Measurements from ENCODE around the gene PGLYRP2. TPM values are rescaled to one million over a fixed set of nuclear protein-coding genes. Genes with fewer than 3 reads are reported as not detected.
"Not testable (repeated sequence)": the region's sequence is repeated elsewhere in the genome, so short reads cannot be mapped to it uniquely, and the experiment has no call there.

Gene PGLYRP2, protein sequence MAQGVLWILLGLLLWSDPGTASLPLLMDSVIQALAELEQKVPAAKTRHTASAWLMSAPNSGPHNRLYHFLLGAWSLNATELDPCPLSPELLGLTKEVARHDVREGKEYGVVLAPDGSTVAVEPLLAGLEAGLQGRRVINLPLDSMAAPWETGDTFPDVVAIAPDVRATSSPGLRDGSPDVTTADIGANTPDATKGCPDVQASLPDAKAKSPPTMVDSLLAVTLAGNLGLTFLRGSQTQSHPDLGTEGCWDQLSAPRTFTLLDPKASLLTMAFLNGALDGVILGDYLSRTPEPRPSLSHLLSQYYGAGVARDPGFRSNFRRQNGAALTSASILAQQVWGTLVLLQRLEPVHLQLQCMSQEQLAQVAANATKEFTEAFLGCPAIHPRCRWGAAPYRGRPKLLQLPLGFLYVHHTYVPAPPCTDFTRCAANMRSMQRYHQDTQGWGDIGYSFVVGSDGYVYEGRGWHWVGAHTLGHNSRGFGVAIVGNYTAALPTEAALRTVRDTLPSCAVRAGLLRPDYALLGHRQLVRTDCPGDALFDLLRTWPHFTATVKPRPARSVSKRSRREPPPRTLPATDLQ
- not detected for total RNA-seq

DNA sequence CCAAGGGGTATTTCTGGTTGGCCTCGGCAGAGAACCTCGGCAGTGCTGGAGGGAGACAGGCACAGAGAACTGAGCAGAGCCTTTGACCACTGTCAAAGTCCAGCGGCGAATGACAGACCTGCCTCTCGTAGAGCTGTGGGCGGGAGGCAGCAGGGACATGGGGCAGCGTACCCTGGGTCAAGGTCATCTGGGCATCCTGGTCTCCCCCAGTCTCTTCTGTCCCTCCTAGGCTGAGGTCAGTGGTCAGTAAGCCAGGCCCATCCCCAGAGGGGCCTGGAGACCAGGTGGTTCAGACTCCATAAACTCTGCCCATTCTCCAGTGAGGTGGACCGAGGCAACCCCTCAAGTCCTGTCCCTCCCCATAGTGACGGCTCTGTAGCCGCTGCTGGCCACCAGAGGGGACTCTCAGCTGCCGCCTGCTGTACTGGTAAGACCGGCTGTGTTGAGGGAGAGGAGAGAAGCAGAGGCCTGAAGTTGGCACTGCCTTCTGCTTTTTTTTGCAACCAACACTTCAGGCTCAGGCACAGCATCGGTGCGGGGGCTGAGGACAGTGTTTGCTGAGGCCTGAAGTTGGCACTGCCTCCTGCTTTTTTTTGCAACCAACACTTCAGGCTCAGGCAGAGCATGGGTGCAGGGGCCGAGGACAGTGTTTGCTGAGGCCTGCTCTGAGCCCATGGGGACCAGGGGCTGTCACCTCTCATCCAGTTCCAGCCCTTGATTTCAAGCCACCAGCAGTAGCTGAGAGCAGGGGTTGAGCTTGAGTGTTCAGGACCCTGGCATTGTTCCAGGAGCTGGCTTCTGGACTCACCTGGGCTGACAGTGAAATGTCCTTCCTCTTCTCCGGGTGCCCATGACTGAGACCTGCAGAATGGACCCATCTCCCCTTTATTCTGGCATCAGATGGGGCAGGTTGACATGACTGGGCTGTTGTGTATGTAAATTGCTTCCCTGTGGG lies at the start of gene PGLYRP2:
PGLYRP2 (minus strand) TSS at position 111 of the 955 bp plus-strand sequence. CDS start 130 bp downstream, outside the sequence.
- peak in 1 of 2 donors; percentile 45 for ATAC-seq
- Mint-ChIP-seq H3K36me3 (no peaks in the 10 kb centered on the region), H3K27me3 (no peaks in the 10 kb centered on the region), H3K27ac (peak within 1 kb of the TSS in 1 of 2 donors; percentile 22), H3K9me3 (no peaks in the 10 kb centered on the region), H3K4me1 (ENCODE audit: low read depth in 2 of 2) (peaks cover 11 to 14% of the 10 kb centered on the region in 2 donors), H3K4me3 (no peak within 1 kb of the TSS)
- DNase-seq (ENCODE audit: low spot score), result no peak

DNA sequence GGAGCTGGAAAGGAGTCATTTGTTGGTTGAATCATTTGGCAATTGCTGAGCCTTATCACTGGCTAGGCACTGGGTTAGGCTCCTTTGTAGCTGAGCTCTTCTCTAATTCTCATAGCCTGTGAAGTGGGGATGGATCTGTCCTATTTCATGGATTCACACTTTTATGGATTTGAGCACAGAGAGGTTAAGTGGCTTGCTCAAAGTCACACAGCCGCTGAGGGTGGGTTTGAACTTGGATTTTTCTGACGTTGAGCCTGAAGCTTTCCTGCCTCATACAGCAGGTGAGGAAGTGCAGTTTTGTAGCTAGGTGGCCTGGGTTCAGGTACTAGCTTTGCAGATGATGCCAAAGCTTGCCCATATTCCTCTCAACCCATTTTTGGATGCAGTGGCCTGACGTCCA lies 48.4 kb upstream of the PGLYRP2 start:
- H3K9me3 Mint-ChIP-seq, result no peaks in the 10 kb centered on the region
- H3K36me3 Mint-ChIP-seq, result no peaks in the 10 kb centered on the region
- no peak overlapping the region for H3K4me3 Mint-ChIP-seq
- peaks cover 7 to 11% of the 10 kb centered on the region in 2 donors for H3K4me1 Mint-ChIP-seq (ENCODE audit: low read depth in 2 of 2)
- no peak for ATAC-seq
- H3K27ac Mint-ChIP-seq, result no peak overlapping the region
- DNase-seq (ENCODE audit: low spot score), result no peak
- no peaks in the 10 kb centered on the region for H3K27me3 Mint-ChIP-seq

DNA sequence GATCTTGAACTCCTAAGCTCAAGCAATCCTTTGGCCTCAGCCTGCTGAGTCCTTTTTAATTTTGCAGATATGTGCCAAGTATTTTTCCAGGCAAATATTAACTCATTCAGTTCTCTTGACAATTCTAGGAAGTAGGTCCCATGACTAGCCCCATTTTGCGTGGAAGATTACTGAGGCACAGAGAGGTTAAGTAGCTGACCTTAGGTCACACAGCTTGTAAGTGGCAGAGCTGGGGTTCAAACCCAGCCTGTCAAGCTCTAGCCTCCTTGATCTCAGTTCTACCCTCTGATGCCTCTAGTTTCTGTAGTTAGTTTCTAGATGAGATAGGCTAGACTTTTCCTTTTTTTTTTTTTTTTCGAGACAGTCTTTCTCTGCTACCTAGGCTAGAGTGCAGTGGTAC lies 47.1 kb upstream of the PGLYRP2 start:
- ATAC-seq (no peak), DNase-seq (ENCODE audit: low spot score) (no peak)
- Mint-ChIP-seq H3K27ac (no peak overlapping the region), H3K36me3 (no peaks in the 10 kb centered on the region), H3K27me3 (no peaks in the 10 kb centered on the region), H3K4me1 (ENCODE audit: low read depth in 2 of 2) (peaks cover 0 to 4% of the 10 kb centered on the region in 2 donors), H3K4me3 (no peak overlapping the region), H3K9me3 (no peaks in the 10 kb centered on the region)

DNA sequence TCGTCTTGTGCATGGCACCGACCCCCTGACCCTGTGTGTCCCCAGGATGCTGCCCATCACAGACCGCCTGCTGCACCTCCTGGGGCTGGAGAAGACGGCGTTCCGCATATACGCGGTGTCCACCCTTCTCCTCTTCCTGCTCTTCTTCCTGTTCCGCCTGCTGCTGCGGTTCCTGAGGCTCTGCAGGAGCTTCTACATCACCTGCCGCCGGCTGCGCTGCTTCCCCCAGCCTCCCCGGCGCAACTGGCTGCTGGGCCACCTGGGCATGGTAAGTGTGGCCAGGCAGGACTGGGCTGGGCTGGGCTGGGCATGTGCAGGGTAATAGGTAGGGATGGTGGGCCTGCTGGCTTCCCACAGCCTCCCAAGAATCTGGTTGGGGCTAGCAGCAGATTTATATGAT lies 46.0 kb upstream of the PGLYRP2 start:
- H3K4me1 Mint-ChIP-seq (ENCODE audit: low read depth in 2 of 2), result peaks cover 0 to 4% of the 10 kb centered on the region in 2 donors
- DNase-seq (ENCODE audit: low spot score) (no peak), ATAC-seq (no peak)
- H3K36me3 Mint-ChIP-seq, result no peaks in the 10 kb centered on the region
- H3K9me3 Mint-ChIP-seq, result no peaks in the 10 kb centered on the region
- no peak overlapping the region for H3K27ac Mint-ChIP-seq
- H3K4me3 Mint-ChIP-seq, result no peak overlapping the region
- H3K27me3 Mint-ChIP-seq, result no peaks in the 10 kb centered on the region

DNA sequence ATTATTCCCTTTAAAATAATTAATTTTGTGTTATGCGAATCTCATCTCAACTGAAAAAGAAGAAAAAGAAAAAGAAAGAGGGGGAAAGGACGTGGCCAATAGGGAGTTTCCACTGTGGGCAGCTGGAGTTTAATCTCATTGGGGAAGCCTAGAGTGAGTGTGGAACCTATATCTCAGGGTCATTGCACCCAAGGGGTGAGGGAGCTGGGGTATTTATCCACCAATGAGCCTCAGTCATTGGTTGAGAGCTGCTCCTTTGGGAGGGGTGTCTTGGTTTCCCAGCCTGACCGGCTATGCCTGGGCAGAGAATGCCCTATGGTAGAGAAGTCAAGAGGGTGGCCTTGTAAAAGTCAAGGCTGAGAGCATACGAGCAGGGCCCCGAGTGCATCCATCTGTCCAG lies 45.5 kb upstream of the PGLYRP2 start:
- H3K27me3 Mint-ChIP-seq, result no peaks in the 10 kb centered on the region
- H3K9me3 Mint-ChIP-seq, result no peaks in the 10 kb centered on the region
- no peaks in the 10 kb centered on the region for H3K36me3 Mint-ChIP-seq
- no peak overlapping the region for H3K4me3 Mint-ChIP-seq
- no peak overlapping the region for H3K27ac Mint-ChIP-seq
- no peak for ATAC-seq
- peaks cover 0 to 4% of the 10 kb centered on the region in 2 donors for H3K4me1 Mint-ChIP-seq (ENCODE audit: low read depth in 2 of 2)
- no peak for DNase-seq (ENCODE audit: low spot score)

DNA sequence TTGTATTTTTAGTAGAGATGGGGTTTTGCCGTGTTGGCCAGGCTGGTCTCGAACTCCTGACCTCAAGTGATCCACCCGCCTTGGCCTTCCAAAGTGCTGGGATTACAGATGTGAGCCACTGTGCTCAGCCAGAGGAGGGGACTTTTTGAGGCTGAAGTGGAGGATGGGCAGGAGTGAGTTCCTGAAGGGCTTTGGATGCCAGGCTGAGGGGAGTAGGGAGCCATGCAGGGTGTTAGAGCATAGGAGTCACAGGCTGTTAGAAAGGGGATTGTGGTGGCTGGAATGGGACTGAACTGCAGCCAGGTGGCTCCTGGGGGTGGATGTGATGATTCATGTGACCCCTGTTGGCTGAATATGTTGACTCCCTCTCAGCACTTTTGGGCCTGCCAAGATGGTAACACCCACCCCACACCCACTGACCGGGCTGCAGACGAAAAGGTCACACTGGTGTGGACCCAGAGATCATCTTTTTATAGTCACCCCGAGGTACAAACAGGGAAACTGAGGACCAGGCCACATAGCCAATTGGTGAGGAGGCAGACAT lies 40.2 kb upstream of the PGLYRP2 start:
- no peaks in the 10 kb centered on the region for H3K9me3 Mint-ChIP-seq
- H3K27ac Mint-ChIP-seq, result no peak overlapping the region

DNA sequence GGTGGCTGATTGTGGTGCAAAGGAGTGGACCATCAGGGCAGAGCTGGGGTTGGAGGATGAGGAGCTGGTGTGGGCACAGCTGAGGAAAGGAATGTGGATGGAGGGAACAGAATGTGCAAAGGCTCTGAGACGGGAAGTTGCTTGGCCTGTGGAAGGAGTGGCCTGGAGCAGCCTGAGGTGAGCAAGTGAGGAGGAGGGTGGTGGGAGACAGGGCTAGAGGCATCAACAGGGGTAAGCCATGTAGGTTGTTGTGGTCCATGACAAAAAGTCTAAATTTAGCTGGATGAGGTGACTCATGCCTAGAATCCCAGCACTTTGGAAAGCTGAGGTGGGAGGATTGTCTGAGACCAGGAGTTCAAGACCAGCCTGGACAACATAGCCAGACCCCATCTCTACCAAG lies 38.5 kb upstream of the PGLYRP2 start:
- H3K9me3 Mint-ChIP-seq, result no peaks in the 10 kb centered on the region
- H3K27me3 Mint-ChIP-seq, result no peaks in the 10 kb centered on the region
- ATAC-seq (no peak), DNase-seq (ENCODE audit: low spot score) (no peak)
- H3K4me1 Mint-ChIP-seq (ENCODE audit: low read depth in 2 of 2), result peaks cover 16 to 19% of the 10 kb centered on the region in 2 donors
- peaks cover 9% of the 10 kb centered on the region for H3K36me3 Mint-ChIP-seq
- no peak overlapping the region for H3K27ac Mint-ChIP-seq
- H3K4me3 Mint-ChIP-seq, result no peak overlapping the region

More for the DNA sequence above, 40.2 kb upstream of the PGLYRP2 start:
- Mint-ChIP-seq H3K27me3 (no peaks in the 10 kb centered on the region), H3K4me3 (no peak overlapping the region), H3K36me3 (peaks cover 9% of the 10 kb centered on the region), H3K4me1 (ENCODE audit: low read depth in 2 of 2) (peaks cover 13 to 19% of the 10 kb centered on the region in 2 donors)
- DNase-seq (ENCODE audit: low spot score), result no peak
- no peak for ATAC-seq

DNA sequence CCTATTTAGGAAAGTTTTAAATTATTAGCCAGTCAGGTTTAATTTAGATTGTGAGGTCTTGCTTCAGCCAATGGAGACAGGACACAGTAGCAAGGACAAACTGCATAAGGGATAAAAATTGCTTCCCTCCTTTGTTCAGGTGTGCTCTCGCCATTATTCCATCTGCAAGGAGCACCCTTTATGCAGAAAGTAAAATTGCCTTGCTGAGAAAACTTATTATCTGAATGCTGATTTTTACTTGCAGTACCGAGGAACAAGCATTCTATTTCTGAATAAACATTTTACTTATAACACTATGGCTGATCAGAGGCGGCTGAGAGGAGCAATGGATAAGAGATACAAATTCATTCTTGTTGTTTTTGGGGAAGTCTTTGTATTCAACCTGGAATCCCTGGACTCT lies 37.1 kb upstream of the PGLYRP2 start:
- H3K4me3 Mint-ChIP-seq, result peak overlapping the region; percentile 27
- H3K27me3 Mint-ChIP-seq, result no peaks in the 10 kb centered on the region
- H3K9me3 Mint-ChIP-seq, result no peaks in the 10 kb centered on the region
- H3K4me1 Mint-ChIP-seq (ENCODE audit: low read depth in 2 of 2), result peaks cover 16 to 19% of the 10 kb centered on the region in 2 donors
- peak overlapping the region in 1 of 2 donors; percentile 26 for H3K27ac Mint-ChIP-seq
- DNase-seq (ENCODE audit: low spot score) (no peak), ATAC-seq (no peak)
- H3K36me3 Mint-ChIP-seq, result peaks cover 9% of the 10 kb centered on the region

DNA sequence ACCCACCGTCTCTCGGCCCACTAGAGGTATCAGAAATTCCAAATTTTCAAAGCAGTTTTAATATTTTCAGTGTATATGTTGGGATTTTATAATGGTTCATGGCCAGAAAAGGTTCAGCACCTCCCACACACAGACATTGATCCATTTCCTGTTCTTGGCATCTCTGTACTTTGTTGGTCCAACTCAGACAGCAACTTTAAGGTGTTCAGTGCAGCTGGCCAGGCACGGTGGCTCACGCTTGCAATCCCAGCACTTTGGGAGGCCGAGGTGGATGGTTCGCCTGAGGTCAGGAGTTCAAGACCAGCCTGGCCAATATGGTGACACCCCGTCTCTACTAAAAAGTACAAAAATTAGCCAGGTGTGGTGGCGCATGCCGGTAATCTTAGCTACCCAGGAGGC lies 35.9 kb upstream of the PGLYRP2 start:
- H3K36me3 Mint-ChIP-seq; DNase-seq (ENCODE audit: low spot score); H3K27me3 Mint-ChIP-seq; H3K9me3 Mint-ChIP-seq: not testable (repeated sequence)
- Mint-ChIP-seq H3K4me1 (ENCODE audit: low read depth in 2 of 2) (peaks cover 16 to 19% of the 10 kb centered on the region in 2 donors), H3K4me3 (peak overlapping the region; percentile 74), H3K27ac (peak overlapping the region; percentile 84 to 89)
- ATAC-seq, result peak in 1 of 2 donors; percentile 46

DNA sequence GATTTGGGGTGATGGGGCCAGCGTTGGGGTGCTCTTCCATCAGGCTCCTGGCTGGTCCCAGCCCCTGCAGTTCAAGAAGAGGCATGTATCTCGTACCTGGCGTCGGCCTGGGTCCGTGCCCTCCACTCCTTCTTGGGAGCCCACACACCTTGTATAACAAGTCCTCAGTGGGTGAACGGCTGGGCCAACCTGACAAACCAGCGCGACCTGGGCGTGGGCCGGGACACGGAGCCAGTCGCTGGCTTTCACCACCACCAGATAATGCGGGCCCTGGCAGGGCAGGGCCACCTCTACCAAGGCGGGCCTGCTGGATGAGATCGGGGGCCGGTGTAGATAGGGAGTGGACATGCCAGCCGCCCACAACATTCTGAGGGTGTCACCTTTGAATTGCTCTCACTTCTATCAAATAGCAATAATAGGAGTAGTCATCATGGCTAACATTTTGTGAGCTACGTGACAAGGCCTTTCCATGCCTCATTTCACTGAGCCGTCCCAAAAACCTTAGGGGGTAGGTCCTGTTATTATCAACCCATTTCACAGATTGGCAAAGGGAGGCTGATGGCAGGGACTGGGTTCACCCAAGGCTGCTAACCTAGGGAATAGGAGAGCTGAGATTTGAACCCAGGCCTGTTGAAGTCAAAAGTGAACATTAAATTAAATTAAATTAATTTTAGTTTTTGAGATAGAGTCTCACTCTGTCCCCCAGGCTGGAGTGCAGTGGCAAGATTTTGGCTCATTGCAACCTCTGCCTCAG lies 32.5 kb upstream of the PGLYRP2 start:
- peaks cover 8 to 11% of the 10 kb centered on the region in 2 donors for H3K27me3 Mint-ChIP-seq
- no peak overlapping the region for H3K27ac Mint-ChIP-seq
- ATAC-seq, result no peak
- peaks cover 21 to 26% of the 10 kb centered on the region in 2 donors for H3K4me1 Mint-ChIP-seq (ENCODE audit: low read depth in 2 of 2)
- peaks cover 5% of the 10 kb centered on the region for H3K36me3 Mint-ChIP-seq
- peak; percentile 31 for DNase-seq (ENCODE audit: low spot score)
- H3K9me3 Mint-ChIP-seq, result no peaks in the 10 kb centered on the region
- H3K4me3 Mint-ChIP-seq, result no peak overlapping the region

DNA sequence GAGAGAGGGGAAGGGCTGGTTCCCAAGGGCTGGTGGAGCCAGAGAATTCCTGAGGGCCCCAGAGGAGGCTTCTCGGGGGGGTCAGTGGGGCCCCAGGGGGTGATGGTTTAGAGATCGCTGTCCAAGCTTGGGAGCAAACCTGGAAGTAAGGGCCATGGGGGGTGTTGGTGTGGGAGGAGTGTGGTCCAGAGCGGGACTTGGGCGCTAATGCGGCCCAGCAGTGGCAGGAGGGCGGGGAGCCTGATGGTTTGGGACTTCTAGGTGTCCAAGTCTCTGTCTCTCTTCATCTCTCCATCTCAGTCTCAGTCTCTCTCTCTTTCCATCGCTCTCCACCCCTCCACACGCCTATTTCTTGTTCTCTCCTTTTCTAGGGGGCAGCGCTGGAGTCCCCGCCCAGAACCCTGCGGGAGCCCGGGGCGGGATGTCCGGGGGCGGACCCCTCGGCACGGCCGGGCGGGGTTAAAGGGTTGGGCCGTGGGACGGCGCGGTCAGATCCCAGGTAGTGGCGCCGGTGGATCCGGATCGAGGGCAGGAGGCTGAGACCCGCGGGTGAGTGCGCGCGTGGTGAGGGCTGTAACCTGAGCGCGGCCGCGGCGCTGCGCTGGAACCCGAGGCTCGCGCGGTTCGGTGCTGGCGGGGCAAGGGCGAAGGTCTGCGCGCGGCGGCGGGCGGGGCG lies 28.9 kb upstream of the PGLYRP2 start, which contains the start of gene CYP4F22:
CYP4F22 (plus strand) TSS at position 491 of the 676 bp plus-strand sequence. CDS start 16,812 bp downstream, outside the sequence.
- Mint-ChIP-seq H3K27ac (no peak within 1 kb of the TSS), H3K36me3 (no peaks in the 10 kb centered on the region), H3K27me3 (peaks cover 8 to 11% of the 10 kb centered on the region in 2 donors), H3K4me1 (ENCODE audit: low read depth in 2 of 2) (peaks cover 9 to 17% of the 10 kb centered on the region in 2 donors), H3K4me3 (peak within 1 kb of the TSS; percentile 69), H3K9me3 (no peaks in the 10 kb centered on the region)
- DNase-seq (ENCODE audit: low spot score) (peak; percentile 63), ATAC-seq (peak; percentile 70 to 75)

All from natural killer cell treated with Interleukin-12 subunit alpha and Interleukin-12 subunit beta and Interleukin-15 and Interleukin-18, amount 100 ng/mL, for 72 hours (primary cell).